GM23248 (cell line): ENCODE data around the gene CTXN1.

Experiments
- EZH2 ChIP-seq: fragments of 200-600 bp; sonication (generic); IDR thresholded peaks from 2 replicates; pipeline ENCODE4 v1.6.1; 2018; ENCODE audit warnings: antibody characterized with exemption, mild to moderate bottlenecking; ENCODE audit not compliant: insufficient read depth, poor library complexity, severe bottlenecking
- EZH2phosphoT487 ChIP-seq: fragments of 200-600 bp; sonication (generic); IDR thresholded peaks from 2 replicates; pipeline ENCODE4 v1.6.1; 2018; ENCODE audit warnings: antibody characterized with exemption, moderate library complexity, mild to moderate bottlenecking, low read depth; ENCODE audit not compliant: insufficient read depth

- TF ChIP-seq EZH2 = no peak
- no peak for TF ChIP-seq EZH2phosphoT487
These were observed 8.1 kb upstream of the CTXN1 start for GRCh38 chr19:7933828-7934725.
